Caki2 (cell line): ENCODE data around the gene MRPL23. TPM values are rescaled to one million over a fixed set of nuclear protein-coding genes. Genes with fewer than 3 reads are reported as not detected.

ENCODE experiments used
- DNase-seq: peaks from one replicate; pipeline ENCODE4 v3.0.0-alpha.2; 2015; ENCODE audit warnings: low read depth
- in situ Hi-C: cut with HindIII; loops from 2 replicates; pipeline ENCODE4 v1.10.0; 2016; ENCODE audit warnings: low sequenced_read_pairs, low pct_unique_long_range_greater_than_20kb, mixed read lengths
- total RNA-seq: library from RNA; depleted of rRNA; stranded (reverse); fragments of >200 nt; shearing (Covaris generic); gene quantifications from 2 replicates; pipeline ENCODE4 v1.2.3, GENCODE V29; 2014; ENCODE audit warnings: low replicate concordance

MRPL23 gene
- total RNA-seq, 1 experiment from 2014 or later, result 211 TPM

DNA sequence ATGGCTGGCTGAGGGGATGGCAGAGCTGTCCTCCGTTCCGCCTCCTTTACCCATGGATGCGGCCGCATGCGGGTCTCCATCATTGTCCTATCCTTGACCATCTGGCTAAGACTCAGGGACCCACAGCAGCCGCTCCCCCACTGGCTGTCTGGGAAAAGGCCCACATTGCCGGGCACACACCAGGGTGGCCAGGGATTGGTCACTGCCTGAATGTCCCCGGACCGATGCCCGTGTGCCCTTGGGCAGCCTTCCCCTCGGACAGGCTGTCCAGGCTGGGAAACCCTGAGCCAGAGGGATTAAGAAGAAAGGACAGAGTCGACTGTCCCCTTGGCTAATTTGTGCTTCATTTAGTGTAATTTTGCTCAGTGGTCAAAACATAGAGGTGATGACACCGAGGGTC lies 28.1 kb downstream of the MRPL23 start:
- DNase-seq, result no peak
- in situ Hi-C loops, result no loop called here

DNA sequence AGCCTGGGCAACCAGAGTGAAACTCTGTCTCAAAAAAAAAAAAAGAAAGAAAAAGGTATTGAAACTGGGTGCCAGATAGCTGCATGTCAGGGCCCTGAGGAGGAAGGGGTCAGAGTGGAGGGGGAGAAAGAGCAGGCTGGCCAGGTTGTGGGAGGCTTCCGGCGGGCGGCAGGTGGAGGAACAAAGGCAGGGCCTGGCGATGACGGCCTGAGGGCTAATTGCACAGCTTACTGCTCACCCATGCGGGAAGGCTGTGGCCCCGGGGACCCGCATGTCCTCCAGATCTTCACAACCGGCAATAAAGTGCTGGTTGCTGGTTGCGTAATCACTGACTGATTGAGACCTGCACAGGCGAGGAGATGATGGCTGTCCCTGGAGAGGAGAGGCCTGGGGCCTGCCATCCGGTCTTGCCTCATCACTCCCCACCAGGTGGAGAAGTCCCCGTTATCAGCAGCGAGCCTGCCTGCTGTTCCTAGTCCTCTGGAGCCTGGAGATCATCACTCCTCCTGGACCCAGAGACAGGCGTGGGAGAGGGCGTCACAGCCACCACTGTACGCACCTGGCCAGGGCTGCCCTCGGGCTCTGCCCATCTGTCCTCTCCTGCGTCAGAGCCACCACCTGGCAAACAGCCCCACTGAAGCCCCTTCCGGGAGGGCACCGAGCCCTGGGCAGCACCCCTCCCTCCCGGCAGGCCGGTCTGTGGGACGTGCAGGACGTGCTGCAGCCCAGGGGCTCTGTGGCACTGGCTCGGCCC lies 31.8 kb downstream of the MRPL23 start:
- in situ Hi-C loops, result no loop called here
- no peak for DNase-seq

DNA sequence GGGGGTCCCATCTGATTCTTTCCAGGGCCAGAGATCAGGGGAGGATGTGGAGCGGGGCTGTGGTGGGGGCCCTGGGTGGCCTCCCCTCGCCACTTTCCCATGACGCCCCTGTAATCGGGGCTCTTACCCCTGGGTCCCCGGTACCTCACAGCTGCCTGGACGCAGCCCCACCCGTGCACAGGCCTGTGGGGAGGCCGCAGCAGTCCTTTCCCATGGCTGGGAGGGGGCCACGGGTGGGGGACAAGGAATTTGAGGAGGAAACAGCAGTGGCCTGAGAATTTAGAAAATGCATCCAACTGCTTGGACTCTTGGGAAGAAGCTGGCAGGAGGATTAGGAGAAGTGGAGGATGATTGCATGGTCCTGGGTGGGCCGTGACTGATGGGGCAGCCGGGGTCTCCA lies 32.5 kb downstream of the MRPL23 start:
- no peak for DNase-seq
- in situ Hi-C loops, result no loop called here

DNA sequence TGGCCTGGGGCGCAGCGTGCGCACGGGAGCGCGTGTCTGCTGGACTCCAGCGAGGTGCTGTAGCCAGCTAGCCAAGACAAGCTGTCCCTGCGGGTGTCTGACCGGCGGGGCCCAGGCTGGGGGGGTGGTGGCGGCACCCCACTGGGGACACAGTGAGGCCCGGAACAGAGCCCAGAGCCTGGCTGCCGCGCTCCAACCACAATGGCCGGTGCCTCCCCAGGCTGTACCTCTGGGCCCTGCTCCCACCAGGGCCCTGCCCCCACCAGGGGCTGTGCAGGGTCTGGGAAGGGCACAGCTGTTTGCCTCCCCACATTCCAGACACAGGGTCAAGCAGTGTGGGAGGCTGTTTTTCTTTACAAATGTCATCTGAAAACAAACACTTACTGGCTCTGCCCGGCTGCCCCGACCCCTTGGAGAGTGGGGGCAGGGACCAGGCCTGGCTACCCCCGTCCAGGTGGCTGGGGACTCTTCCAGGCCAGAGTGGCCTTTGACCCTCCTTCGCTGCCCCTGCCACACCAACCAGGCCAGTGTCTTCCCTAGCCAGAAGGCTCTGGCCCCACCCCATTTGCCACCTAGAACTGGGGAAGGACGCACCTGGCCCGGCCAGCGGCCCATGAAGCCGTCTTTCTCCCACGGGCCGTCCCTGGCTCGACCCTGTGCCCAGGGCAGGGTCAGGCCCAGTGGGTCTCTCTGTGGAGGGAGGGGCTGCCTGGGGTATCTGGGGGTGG lies 35.9 kb downstream of the MRPL23 start:
- no peak for DNase-seq
- in situ Hi-C loops, result no loop called here

DNA sequence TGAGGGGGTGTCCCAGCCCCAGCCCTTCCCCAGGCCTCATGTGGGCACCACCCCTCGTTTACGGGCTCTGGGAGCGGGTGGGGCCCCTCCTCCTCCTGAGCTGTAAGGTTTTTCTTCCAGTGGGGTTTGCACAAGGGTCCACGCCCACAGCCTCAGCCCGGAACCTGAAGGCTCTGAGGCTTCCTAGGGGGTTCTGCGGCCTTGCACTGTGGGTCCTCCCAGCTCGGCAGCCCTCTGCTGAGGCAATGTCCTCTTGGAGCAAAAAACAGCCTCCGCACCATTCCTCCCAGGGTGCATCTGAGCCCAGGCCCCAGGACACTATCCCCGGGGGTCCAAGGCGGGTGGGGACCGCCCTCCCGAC lies 36.4 kb downstream of the MRPL23 start:
- no peak for DNase-seq
- in situ Hi-C loops, result no loop called here

DNA sequence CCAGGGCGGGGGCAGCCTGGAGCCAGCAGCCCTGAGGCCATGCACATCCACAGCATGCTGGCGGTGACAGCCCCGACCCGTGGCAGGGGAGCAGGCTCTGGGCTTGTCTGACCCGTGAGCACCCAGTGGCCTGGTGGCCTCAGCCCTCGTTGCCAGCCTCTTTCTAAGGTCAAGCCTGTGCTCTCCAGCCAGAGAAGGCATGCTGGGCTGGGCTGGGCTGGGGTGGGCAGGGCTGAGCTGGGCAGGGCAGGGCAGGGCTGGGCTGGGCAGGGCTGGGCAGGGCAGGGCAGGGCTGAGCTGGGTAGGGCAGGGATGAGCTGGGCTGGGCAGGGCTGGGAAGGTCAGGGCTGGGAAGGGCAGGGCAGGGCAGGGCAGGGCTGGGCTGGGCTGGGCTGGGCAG lies 39.9 kb downstream of the MRPL23 start:
- DNase-seq, result no peak
- in situ Hi-C loops, result no loop called here

DNA sequence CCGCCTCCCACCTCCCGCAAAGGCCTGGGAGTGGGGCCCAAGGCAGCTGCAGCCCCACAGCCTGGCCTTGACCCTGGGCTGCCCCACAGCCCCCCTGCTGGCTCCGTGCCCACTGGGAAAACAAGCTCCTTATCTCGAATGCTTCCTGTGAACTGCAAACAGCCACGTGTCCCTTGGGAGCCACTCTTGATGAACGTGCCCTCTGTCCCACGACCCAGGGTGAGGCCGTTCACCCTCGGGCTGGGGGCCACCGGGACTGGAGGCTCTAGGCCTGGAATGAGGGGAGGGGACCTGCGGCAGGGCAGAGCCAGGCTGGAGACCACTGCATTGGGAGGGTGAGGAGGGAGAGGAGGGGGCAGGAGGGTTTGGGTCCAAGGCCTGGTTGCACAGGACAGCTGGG lies 41.0 kb downstream of the MRPL23 start:
- in situ Hi-C loops, result no loop called here
- no peak for DNase-seq

DNA sequence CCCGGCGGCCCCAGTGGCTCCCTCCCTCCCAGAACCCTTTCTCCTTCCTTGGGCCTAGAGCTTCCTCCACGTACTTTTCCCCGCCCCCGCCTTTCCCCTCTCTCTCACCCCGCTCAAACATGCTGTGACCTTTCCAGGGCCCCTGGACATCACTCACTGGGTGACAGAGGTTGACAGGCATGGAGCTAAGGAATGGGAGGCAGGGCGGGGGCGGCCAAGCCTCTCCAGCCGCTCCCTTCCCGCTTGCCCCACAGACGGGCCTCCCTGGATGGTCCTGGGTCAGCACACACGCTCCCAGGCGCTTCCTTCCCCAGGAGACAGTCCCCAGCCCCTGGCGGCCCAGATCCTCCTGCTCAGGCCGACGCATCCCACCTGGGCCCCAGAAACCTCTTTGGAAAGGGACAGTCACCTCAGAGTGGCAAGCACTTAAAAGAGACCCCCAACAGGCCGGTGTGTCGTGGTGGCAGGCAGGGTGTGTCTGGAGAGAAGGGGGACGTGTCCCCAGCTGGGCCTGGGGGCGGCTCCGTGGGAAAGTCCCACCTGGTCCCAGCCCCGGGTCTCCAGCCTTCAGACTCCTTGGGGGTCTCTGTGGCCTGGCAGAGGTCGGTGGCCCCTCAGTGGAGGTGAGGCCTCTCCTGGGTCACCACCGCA lies 41.7 kb downstream of the MRPL23 start:
- DNase-seq, result no peak
- in situ Hi-C loops, result no loop called here

DNA sequence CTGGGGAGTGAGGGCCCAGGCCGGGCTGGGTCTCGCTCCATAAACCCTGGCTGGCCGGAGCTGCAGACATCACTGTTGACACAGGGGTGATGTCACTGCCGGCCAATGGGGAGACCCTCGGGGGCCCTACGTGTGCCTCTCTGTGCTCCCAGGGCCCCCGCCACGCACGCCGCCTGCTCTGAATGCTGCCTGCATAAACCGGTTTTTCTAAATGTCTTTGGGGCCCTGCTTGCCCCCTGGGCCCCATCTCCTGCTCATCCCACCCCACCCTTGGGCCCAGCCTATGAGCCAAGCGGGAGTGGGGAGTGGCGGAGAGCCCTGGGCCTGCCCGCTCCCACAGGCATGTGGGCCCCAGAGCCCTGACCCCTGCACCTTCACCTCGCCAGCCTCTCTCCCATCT lies 42.8 kb downstream of the MRPL23 start:
- no peak for DNase-seq
- in situ Hi-C loops, result no loop called here

DNA sequence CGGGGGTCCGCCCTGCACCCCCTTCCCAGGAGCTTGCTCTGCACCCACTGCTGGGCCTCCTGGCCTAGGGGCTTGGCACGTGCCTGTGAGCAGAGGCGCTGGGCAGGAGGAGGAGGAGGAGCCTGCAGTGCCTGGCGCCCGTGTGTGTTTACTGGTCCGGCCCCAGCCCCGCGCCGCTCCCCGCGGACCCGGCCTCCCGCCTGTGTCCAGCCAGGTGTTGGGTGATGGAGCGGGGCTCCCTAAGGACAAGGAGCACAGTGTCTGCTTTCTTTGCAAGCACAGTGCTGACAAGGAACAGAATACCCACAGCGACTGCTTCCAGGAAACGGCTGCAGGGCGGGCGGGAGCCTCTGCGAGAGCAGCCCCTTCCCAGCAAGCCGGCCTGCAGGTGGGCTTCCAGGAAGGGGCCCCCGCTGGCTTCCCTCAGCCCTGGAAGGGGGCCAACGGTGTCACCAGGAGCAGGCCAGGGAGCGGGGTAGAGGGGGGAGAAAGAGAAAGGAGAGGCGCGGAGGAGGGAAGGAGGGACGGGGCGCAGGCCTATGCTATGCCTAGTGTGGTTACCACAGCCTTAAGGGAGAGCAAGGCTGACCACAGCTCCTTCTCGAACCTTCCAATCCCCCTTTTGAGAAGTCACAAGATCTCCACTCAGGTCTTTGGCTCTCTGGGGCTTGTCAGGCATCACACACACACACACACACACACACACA lies 43.9 kb downstream of the MRPL23 start:
- DNase-seq, result no peak
- in situ Hi-C loops, result no loop called here

DNA sequence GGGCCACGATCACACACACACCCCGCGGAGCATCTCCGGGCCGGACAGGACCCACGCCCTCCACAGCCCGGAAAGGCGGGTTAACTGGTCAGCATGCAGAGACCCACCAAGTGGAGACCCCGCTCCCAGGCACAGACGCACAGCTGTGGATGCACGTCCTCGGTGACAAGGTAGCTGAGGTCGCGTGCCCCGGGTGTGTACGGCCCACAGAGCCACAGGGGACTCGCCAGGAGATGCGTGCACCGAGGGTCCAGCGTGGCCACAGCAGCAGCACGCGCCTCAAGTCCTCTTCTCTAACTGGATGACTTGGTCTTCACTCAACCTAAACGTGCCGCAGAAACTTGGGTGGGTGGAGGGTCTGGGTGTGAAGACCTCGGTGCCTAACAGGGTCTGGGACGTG lies 45.0 kb downstream of the MRPL23 start:
- DNase-seq, result no peak
- in situ Hi-C loops, result no loop called here

DNA sequence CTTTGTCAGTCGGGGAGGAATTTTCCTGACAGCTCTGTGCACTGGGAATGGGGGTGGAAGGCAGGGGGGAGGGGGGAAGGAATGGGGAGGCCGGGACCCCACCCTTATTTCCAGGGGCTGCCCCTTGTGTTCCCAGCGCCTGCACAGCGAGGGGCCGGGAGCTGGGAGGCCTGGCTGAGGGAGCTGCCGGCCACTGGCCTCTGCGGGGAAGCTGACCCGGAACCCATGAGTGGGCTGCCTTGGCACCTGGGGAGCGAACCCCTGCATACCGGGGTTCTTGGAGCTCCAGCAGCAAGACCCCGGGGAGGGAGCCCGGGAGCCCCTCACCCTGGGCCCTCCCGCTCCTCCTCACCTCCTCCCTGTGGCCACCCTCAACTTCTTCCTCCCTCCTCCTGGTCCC lies 47.0 kb downstream of the MRPL23 start:
- in situ Hi-C loops, result no loop called here
- no peak for DNase-seq

DNA sequence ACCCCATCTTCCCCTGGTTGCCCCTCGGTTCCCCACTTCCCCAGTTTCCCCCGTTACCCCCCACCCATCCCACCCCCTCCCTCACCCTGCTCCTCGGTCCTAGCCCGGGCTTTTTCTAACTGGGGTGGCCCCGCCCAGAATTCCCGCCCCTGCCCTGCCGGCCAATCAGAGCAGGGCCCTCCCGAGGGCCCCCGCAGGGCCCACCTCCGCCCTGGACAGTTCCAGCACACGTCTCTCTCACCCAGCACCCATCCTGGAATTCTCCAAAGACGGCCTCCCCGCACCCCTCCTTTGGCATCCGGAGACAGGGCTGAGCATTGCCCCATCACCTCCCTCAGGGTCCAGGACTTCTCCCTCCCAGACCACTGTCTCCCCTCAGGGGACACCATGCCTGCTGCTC lies 50.6 kb downstream of the MRPL23 start, which contains the start of gene H19:
Gene H19 (minus strand): TSS at position 88 of the 400 bp plus-strand sequence.
- no peak for DNase-seq
- in situ Hi-C loops, result no loop called here

DNA sequence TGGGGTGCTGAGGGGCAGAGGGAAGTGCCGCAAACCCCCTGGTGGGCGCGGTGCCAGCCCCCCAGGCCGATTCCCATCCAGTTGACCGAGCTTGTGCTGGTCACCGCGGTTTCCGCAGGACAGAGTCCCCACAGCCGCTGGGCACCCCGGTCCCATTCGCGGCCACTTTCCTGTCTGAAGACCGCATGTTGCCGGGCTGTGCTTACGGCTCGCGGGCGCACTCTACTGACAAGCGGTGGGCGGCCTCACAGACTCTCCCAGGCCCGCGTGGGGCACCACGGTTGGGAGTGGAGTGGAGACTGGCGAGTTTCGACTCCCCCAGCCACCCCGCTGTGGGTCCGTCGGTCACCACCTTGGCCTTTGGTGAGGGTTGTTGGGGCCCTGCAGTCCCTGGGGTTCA lies 51.2 kb downstream of the MRPL23 start:
- DNase-seq, result no peak
- in situ Hi-C loops, result no loop called here

DNA sequence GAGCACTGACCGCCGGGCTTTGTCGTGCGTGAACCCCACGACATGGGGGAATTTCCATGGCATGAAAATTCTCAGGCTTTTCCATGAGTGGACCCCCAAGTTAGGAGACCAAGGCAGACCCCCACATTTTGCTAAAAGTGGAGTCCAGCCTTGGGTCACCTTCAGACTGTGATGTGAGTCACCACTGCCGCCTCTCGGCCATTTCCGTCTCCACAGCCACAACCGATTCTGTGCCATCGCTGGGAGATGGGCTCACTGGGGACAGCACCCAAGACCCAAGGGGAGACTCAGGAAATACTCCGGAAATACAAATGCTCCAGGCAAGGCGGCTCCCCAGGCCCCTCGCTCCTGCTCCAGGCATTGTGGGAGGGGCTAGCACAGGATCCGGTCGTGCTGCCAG lies 51.7 kb downstream of the MRPL23 start:
- in situ Hi-C loops, result no loop called here
- DNase-seq, result no peak

DNA sequence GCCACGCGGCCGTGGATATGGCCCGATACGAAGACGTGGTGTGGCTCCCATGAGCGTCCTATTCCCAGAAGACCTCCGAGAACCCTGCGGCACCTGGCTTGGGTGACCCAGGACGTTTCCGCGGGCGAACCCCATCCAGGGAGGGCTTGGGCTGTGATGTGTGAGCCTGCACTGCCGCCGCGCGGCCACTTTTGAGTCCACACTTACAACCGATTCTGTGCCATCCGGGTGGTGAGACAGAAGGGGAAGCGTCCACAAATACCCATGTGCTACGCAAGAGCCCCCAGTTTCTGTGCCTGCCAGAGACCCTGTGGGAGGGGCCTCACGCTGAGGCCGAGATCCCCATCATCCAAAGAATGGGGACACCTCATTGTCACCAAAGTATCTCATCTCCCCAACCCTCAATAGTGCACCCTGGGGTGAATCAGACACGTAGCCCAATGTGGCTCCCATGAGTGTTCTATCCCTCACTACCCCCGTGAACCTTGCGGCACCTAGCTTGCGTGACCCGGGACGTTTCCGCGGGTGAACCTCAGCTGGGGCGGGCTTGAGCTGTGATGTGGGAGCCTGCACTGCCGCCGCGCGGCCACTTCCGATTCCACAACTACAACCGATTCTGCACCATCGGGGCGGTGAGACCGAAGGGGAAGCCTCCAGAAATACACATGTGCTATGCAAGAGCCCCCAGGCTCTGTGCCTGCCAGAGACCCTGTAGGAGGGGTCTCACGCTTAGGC lies 55.1 kb downstream of the MRPL23 start:
- no peak for DNase-seq
- in situ Hi-C loops, result no loop called here

DNA sequence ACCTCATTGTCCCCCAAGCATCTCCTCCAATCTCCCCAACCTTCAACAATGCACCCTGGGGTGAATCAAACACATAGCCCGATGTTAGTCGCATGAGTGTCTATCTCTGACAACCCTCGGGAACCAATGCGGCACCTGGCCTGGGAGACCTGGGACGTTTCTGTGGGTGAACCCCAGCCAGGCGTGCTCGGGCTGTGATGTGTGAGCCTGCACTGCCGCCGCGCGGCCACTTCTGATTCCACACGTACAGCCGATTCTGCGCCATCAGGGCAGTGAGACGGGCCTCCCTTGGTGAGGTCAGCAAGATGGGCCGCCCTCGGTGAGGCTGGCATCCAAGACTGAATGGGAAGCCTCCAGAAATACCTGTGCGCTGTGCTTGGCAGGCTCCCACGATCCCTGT lies 55.7 kb downstream of the MRPL23 start:
- DNase-seq, result no peak
- in situ Hi-C loops, result no loop called here

DNA sequence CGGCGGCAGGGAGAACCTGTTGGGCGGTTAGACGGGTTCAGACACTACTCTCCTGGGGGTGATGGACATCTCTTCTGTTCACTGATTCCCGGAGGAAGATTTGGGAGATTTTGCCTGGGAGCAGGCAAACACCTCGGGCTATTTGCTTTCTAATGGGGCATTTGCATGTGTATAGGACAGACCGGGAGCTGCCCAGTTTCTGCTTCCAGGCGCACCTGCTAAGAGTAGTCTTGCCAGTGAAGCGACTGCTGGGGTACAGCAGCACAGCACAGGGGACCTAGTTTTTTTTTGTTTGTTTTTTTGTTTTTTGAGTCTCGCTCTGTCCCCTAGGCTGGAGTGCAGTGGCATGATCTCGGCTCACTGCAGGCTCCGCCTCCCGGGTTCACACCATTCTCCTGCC lies 57.3 kb downstream of the MRPL23 start:
- in situ Hi-C loops, result no loop called here
- no peak for DNase-seq
